ENCODE data around the gene LIPA. TPM values are rescaled to one million over a fixed set of nuclear protein-coding genes. Genes with fewer than 3 reads are reported as not detected.

LIPA gene
- total RNA-seq, 1 donor from 2014 or later = 18.9 TPM

GRCh38 chr10:89238956-89239644, 12.5 kb downstream of the LIPA start:
- Histone ChIP-seq H3K4me2 (no peak overlapping the region), H3K36me3 (no peaks in the 10 kb centered on the region), H3K9ac (no peak overlapping the region), H2AFZ (replicated peaks) (no peak overlapping the region), H3F3A (ENCODE audit: low read depth) (peaks cover 16% of the 10 kb centered on the region), H3K9me3 (ENCODE audit: low read depth) (no peaks in the 10 kb centered on the region), H3K27ac (no peak overlapping the region), H3K4me3 (no peak overlapping the region), H3K27me3 (peaks cover 100% of the 10 kb centered on the region), H3K79me2 (ENCODE audit: low read depth) (no peaks in the 10 kb centered on the region), H3K4me1 (peaks cover 19% of the 10 kb centered on the region), H4K20me1 (ENCODE audit: low read depth) (peaks cover 3% of the 10 kb centered on the region)
- Mint-ChIP-seq H3K4me3 (no peak overlapping the region), H3K9me3 (peaks cover 2% of the 10 kb centered on the region), H3K4me1 (peaks cover 32% of the 10 kb centered on the region), H3K27ac (no peak overlapping the region), H3K27me3 (ENCODE audit: insufficient read depth, low read depth) (peaks cover 13% of the 10 kb centered on the region), H3K36me3 (peaks cover 3% of the 10 kb centered on the region)
- DNase-seq (ENCODE audit: low spot score) = no peak
- no peak for TF ChIP-seq EZH2 (IDR thresholded peaks at IDR 0.05)
- TF ChIP-seq, protein P1, sequence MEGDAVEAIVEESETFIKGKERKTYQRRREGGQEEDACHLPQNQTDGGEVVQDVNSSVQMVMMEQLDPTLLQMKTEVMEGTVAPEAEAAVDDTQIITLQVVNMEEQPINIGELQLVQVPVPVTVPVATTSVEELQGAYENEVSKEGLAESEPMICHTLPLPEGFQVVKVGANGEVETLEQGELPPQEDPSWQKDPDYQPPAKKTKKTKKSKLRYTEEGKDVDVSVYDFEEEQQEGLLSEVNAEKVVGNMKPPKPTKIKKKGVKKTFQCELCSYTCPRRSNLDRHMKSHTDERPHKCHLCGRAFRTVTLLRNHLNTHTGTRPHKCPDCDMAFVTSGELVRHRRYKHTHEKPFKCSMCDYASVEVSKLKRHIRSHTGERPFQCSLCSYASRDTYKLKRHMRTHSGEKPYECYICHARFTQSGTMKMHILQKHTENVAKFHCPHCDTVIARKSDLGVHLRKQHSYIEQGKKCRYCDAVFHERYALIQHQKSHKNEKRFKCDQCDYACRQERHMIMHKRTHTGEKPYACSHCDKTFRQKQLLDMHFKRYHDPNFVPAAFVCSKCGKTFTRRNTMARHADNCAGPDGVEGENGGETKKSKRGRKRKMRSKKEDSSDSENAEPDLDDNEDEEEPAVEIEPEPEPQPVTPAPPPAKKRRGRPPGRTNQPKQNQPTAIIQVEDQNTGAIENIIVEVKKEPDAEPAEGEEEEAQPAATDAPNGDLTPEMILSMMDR (IDR thresholded peaks at IDR 0.05) = no peak
- no peak for TF ChIP-seq EZH2phosphoT487 (IDR thresholded peaks at IDR 0.05)

GRCh38 chr10:89237849-89238248, 13.7 kb downstream of the LIPA start:
- Histone ChIP-seq H4K20me1 (ENCODE audit: low read depth) (peaks cover 3% of the 10 kb centered on the region), H2AFZ (replicated peaks) (no peak overlapping the region), H3K4me2 (no peak overlapping the region), H3K36me3 (no peaks in the 10 kb centered on the region), H3F3A (ENCODE audit: low read depth) (peaks cover 16% of the 10 kb centered on the region), H3K4me3 (no peak overlapping the region), H3K9me3 (ENCODE audit: low read depth) (no peaks in the 10 kb centered on the region), H3K27ac (no peak overlapping the region), H3K27me3 (peaks cover 100% of the 10 kb centered on the region), H3K9ac (no peak overlapping the region), H3K4me1 (peaks cover 19% of the 10 kb centered on the region), H3K79me2 (ENCODE audit: low read depth) (no peaks in the 10 kb centered on the region)
- H3K36me3 Mint-ChIP-seq = peaks cover 5% of the 10 kb centered on the region
- TF ChIP-seq, protein P1 (IDR thresholded peaks at IDR 0.05) = no peak
- TF ChIP-seq EZH2 (IDR thresholded peaks at IDR 0.05) (no peak), EZH2phosphoT487 (IDR thresholded peaks at IDR 0.05) (no peak)
- H3K27me3 Mint-ChIP-seq (ENCODE audit: insufficient read depth, low read depth) = peaks cover 15% of the 10 kb centered on the region
- H3K4me1 Mint-ChIP-seq = peaks cover 30% of the 10 kb centered on the region
- peaks cover 4% of the 10 kb centered on the region for H3K9me3 Mint-ChIP-seq
- H3K27ac Mint-ChIP-seq = no peak overlapping the region
- no peak overlapping the region for H3K4me3 Mint-ChIP-seq
- no peak for DNase-seq (ENCODE audit: low spot score)

GRCh38 chr10:89236226-89236797, 15.3 kb downstream of the LIPA start:
- Mint-ChIP-seq H3K4me1 (peaks cover 24% of the 10 kb centered on the region), H3K36me3 (peaks cover 5% of the 10 kb centered on the region), H3K4me3 (no peak overlapping the region), H3K27me3 (ENCODE audit: insufficient read depth, low read depth) (peaks cover 17% of the 10 kb centered on the region), H3K27ac (no peak overlapping the region), H3K9me3 (peaks cover 2% of the 10 kb centered on the region)
- H3K4me3 ChIP-seq = no peak overlapping the region
- peaks cover 95% of the 10 kb centered on the region for H3K27me3 ChIP-seq
- no peaks in the 10 kb centered on the region for H3K79me2 ChIP-seq (ENCODE audit: low read depth)
- no peak overlapping the region for H3K27ac ChIP-seq
- H3K9me3 ChIP-seq (ENCODE audit: low read depth) = no peaks in the 10 kb centered on the region
- H3K4me1 ChIP-seq = peaks cover 14% of the 10 kb centered on the region
- no peak overlapping the region for H3K4me2 ChIP-seq
- DNase-seq (ENCODE audit: low spot score) = no peak
- H3F3A ChIP-seq (ENCODE audit: low read depth) = peaks cover 16% of the 10 kb centered on the region
- peaks cover 3% of the 10 kb centered on the region for H4K20me1 ChIP-seq (ENCODE audit: low read depth)
- H3K36me3 ChIP-seq = no peaks in the 10 kb centered on the region
- H2AFZ ChIP-seq (replicated peaks) = no peak overlapping the region
- H3K9ac ChIP-seq = no peak overlapping the region
- TF ChIP-seq EZH2phosphoT487 (IDR thresholded peaks at IDR 0.05) (no peak), EZH2 (IDR thresholded peaks at IDR 0.05) (no peak)
- TF ChIP-seq, protein P1 (IDR thresholded peaks at IDR 0.05) = no peak
